Iris pigment epithelial cell (primary cell): Measurements from ENCODE around the gene MPHOSPH8.
"Not testable (repeated sequence)": the region's sequence is repeated elsewhere in the genome, so short reads cannot be mapped to it uniquely, and the experiment has no call there.

Source experiments
- DNase-seq: peaks from one replicate; pipeline ENCODE4 v3.0.0-alpha.2; 2011; ENCODE audit warnings: low read depth

The MPHOSPH8 gene

DNA sequence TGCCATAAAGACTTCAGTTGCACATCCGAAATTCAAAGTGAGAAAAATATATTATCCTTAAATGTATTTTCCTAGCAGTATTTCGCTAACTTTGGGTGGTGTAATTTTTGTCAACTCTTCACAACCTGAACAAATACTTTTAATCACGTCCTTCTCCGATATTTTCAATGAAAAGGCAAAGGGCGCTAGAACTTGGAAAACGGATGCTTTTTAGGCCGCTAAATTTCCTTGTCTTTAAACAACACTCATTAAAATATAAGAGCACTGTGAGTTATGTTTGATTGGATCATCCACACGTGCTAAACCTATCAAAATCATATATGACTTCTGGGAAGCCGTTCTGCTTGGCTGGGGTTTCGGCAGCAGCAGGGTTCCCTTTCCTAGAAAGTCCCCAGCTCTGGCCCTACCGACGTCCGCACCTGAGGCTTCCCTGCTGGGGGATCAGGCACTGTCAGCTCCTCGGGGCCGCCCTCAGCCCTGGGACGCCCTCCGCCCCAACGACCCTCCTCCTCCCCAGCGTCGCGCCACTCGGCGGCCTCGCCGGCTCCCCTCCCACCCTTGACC is 462 bp upstream of the MPHOSPH8 start:
- DNase-seq = no peak

DNA sequence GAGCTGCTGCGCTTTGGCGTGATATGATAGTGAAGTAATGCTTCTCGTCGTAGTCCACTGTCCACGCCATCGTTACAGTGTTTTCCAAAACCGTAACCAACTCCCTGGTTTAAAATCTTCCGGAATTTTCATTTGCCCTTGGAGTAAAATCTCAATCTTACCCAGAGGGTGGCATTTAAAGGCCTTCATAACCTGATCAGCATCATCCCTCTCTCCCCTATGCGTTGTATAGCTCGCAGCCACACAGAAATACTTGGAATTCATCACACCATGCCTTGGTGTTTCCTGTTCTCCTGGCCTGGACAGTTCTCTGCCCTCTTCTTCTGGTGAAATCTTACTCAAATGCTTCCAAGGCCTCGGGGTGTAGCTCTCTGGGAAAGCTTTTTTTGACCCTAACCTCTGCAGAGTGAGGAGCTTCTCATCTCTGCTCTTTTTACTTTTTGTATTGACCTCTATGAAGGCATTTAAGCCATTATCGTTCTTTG is 839 bp downstream of the MPHOSPH8 start:
- peak; percentile 58 for DNase-seq

DNA sequence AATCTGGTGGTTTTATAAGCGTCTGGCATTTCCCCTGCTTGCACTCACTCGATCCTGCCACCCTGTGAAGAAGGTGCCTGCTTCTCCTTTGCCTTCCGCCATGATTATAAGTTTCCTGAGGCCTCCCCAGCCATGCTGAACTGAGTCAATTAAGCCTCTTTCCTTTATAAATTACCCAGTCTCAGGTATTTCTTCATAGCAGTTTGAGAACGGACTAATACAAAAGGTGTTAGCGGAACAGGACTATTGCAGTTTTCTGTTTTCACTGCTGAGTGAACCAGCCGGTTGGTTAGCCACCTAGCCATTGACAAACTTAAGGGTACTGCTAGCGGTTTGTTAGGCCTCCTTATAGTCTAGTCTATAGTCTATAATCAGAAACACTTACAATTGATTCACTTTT is 2.5 kb downstream of the MPHOSPH8 start:
- DNase-seq = not testable (repeated sequence)

DNA sequence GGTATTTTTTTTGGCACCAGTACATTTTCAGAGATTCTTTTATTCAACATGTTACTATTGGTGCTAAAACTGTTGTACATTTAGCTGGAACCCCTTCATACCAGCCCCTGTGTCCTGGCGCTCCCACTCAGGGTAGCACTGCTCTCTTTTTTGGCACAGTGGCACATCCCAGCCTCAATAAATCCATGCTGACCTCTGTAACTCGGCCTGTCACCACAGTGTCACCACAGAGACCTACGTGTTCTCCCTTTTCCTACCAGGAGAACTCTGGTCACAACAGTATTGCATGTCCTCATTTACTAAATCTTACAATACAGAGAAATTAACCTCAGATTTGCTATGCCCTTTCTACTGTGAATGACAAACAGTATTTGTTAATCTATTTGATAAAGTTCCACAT is 10.2 kb downstream of the MPHOSPH8 start:
- no peak for DNase-seq

DNA sequence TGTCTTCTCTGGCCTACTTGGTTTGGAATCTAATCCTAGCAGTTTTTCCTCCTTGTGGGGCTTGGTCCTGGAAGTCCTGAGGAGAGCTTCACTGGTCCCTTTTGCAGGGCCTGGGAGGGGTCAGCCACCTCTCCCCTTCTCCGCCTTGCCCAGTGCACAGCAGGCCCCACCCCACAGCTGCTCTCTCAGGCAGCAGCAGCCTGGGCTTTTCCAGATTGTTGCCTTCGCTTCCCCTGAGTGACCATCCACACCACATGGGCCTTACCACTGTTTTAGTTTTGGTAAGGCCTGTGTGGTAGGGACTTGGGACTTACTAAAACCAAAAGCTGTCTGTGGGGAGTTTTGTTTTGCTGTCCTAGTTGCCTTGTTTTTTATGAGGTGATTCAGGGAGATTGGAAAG is 11.5 kb downstream of the MPHOSPH8 start:
- DNase-seq = no peak

DNA sequence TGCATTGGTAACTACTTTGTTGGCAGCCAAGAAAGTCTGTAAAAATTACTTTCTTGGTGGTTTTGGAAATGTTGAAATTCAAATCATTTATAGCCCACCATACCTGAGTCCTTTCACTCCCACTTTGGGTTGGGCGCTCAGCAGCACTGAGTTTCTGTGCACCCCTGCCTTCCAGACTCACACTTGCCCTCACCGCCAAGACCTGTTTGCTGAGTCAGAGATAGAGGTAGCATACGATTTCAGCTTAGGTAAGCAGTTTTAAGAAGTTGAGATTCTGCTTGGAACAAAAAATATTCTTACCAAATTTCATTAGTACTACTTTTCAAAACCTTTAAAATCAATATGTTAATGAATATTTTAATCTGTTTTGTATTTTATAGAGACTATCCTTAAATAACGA is 12.6 kb downstream of the MPHOSPH8 start:
- DNase-seq = no peak

DNA sequence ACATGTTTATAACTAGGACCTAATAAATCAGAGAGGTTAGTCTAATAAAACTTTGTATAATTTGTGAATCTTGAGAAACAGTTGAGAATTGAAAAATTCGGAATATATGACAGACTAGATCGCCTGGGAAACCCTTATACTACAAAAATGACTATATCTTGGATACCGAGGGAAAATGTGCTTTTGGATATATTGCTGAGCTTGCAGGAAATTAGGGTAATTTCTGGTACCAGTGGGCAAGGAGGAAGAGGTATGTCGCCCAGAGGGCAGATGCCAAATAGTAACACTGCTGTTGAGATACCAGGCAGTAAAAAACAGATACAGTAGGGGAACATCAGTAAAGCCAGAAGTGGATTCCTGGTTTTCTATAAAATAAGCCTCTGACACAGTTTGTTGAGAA is 17.3 kb downstream of the MPHOSPH8 start:
- DNase-seq = no peak

DNA sequence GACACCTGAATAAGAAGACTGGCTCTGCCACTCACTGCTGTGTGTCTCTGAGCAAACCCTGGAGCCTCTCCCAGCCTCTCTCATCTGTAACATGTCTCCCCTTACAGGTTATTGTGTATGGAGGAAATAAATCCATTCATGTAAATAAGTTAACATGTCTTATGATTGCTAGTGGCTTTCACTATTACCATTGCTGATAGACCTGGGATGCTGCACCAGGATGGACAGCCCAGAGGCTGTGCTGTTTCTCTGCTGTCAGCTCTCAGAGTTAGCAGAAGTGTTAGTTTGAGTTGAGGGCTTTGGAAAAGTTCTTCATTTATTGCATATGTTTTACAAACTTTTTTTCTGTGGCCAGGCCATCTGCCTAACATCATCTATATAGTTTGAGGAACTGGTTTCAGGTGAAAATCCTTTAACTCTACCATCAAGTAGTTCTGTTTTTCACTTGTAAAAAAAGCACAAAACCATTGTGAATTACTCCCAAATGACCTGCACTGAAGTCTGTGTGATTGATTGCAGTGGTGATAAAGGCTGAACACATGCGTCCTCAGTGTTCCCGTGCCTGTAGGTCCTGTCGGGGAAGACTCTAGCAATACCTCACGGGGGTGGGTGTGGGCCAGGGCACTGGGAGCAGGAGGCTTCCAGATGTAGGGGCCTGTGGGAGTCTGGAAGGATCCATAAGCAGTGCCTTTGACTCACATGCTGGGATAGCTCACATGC is 24.6 kb downstream of the MPHOSPH8 start:
- no peak for DNase-seq

DNA sequence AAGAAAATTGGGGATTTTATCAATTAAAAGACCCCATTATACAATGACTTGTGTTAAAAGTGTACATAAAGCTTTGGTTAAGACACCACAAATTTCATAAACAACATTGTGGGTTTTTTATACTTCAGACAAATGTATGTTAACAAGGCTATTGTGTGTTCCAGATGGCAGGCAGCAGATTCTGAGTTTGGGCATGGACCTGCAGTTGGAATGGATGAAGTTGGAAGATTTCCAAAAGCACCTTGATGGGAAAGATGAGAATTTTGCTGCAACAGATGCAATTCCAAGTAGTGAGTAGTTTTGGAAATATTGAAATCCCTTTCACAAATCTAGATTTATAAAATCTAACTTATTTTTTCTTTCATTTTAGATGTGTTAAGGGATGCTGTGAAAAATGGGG is 25.4 kb downstream of the MPHOSPH8 start:
- no peak for DNase-seq

DNA sequence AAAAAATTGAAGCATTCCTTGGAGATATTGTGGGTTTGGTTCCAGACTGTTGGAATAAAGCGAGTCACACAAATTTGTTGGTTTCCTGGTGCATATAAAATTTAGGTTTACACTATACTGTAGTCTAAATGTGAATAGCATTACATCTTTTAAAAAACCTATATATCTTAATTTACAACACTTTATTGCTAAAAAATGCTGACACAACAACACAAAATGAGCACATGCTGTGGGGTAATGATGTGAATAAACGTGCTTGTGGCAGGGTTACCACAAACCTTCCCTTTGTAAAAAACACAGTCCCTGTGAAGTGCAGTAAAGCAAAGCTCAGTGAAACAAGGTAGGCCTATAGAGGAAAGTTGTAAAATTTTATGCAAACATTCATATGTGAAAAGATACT is 27.7 kb downstream of the MPHOSPH8 start:
- no peak for DNase-seq

DNA sequence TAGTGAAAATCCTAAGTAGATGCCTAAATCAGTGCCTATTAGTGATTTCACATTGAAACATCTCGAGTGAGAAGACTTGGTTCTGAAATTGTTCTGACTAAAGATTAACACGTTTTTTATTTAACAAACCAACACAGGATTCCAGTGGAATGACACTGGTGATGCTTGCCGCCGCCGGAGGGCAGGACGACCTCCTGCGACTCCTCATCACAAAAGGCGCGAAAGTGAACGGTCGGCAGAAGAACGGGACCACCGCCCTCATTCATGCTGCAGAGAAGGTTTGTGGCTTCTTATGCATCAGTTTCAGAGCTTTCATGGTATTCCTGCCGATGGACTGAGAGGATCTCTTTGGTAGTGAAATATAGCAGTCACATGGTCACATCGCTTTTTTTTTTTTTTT is 28.1 kb downstream of the MPHOSPH8 start:
- no peak for DNase-seq

DNA sequence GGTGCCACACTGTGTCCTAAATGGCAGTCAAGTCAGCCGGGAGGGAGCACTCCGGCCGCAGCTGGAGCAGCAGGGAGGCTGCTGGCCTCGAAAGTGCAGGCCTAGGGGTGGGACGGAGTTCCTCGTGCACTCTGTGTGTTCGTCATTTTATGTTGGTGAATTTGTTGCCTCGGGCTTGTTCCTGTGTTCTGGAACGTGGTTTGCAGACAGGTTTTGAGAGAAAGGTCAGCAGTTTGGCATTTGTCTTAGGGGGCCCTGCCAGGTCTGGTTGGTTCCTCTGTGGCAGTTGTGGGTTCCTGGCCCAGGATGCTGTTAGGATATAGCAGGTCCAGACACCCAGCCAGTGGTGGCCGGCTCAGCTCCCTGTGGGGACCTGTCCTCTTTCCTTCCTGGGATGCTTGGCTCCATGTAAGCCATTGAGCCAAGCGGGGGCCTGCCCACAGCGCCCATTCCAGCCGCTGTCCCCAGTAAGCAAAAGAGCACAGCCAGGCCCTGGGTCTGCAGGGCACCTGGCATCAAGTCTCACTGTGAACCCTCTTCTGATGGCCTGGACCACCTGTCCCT is 30.0 kb downstream of the MPHOSPH8 start:
- DNase-seq = no peak

DNA sequence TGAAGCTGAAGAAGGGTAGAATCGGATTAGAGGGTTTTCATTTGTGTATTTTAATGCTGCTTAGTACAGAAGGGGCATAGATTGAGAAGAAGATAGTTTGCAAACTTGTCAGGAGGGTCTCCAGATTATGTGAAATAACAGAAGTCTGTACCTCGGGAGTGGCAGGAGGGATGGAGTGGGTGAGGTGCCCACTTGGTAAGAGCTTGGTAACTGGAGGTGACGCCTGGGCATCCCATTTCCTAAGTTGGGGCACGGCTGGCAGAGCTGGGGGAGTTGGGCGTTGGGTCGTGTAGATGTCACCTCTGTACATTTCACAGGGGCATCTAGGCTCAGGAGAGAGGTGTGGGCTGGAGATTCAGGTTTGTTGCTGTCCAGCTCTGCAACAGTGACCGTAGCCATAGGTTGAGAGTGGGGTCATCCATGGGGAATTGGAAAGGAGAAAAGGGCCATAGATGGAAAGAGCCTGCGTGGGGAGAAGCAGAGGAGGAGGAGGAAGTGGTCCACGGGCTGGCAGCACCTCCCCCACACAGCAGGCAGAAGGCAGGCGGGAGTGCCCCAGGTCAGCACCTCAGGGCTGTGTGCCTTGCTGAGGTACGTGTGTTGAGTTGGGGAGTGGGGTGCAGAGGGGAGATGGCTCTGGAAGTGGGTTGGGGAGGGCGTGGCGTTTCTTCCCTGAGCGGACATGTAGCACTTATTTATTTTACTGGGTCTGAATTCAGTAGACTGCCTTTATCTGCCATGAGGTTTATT is 31.2 kb downstream of the MPHOSPH8 start:
- no peak for DNase-seq

DNA sequence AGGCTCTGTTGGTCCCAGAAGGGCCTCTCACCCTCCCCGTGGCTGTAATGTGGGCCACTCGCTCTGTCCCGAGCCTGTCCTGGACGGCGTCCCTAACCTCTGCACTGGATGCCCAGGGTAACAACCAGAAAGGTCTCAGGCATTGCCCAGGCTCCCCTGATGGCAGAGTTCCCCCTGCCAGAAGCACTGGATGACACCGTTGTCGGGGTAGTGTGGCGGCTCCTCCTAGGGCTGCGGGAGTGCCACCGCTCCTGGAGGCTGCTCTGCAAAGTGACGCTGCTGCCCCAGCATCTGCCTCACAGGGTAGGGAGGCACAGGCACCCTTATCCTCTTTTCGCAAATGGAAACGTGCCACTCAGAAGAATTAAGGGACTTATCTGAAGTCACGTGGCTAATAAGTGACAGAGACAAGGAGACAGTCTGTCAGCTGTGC is 32.0 kb downstream of the MPHOSPH8 start:
- DNase-seq = no peak

DNA sequence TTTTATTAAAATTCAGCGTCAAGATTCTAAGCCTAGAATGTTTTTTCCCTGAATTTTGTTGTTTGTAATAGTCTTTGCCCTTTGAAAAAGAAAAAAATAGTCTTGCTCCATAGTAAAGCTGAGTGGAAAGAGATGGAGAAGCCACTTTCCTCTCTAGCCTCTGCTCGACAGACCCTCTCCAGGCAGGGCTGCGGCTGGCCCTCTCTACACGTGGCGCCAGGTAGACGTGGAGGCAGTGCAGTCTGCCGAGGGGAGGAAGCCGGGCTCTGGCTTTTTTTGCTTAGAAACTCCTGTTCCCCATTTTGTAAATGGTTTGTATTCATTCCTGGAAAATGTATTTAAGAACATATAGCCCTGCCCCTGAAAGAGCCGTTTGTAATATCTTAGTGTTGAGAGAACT is 35.3 kb downstream of the MPHOSPH8 start:
- DNase-seq = no peak

DNA sequence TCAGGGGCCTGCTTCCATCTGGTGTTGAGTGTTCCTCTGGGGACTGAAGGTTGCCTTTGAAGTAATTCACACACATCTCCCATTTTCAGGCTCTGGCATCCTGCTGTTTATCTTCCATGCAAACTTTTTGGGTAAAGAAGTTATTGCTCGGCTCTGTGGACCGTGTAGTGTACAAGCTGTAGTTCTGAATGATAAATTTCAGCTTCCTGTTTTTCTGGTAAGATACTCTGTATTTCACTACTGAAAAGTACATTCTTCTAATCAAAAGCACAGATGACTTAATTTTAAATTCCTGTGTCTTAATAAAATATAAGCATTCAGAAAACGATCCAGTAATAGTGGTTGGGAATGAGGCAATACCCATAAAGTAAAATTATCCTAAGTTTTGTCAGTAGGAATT is 36.7 kb downstream of the MPHOSPH8 start:
- DNase-seq = no peak

DNA sequence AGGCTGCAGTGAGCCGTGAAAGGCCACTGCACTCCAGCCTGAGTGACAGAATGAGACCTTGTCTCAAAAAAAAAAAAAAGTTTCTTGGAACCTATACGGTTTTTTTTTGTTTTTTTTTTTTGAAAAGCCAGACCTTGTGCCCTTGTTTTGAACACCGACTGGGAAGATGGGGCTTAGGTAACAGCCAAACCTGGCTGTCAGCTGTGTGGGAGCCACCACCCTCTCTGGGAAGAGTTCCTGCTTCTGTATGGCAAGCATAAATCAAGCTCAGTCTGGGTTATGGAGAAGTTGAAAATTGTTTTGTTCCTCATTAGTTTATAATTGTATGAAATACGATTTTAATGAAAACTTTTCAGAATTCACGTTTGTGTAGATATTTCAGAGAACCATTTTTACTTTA is 39.5 kb downstream of the MPHOSPH8 start:
- no peak for DNase-seq

DNA sequence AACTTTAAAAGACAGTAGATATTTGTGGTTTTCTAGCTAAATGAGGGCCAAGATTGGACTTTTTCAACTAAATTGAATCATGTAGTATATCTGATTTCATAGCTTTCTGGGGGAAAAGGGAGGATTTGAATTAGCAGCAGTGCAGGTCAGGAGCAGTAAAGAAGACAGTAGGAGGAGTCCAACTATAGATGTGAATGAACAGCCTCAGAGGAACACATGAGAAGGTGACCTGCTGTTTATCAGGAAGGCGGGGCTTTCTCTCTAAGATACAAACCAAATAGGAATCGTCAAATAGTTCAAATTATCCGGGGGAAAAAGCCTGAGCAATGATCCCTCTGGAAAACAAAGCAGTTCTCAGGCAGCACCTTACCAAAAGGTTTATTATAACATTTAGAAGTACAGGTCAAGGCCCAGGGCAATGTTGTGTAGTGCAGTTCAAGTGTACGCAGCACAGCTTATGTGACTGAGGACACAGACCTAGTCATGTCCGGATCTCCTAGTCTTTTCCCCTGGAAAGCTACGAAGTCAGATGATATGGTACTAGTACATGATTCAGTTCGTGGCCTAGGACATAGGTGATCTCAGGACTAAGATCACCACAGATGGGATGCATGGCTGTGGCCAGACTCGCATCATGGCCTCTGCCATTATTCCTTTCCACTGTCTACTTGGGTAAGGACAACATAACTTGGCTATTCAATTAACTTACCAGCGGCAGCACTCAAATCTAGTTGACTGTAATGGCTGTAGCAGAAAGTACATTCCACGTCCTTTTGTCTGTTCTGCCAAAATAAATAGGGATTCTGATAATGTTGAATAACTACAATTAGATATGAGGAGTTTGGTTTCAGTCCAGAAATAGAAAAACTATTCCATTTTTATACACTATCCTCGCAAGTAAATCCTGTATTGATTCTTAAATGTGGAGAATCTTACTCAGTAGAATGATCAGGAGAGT is 40.3 kb downstream of the MPHOSPH8 start:
- DNase-seq = no peak

DNA sequence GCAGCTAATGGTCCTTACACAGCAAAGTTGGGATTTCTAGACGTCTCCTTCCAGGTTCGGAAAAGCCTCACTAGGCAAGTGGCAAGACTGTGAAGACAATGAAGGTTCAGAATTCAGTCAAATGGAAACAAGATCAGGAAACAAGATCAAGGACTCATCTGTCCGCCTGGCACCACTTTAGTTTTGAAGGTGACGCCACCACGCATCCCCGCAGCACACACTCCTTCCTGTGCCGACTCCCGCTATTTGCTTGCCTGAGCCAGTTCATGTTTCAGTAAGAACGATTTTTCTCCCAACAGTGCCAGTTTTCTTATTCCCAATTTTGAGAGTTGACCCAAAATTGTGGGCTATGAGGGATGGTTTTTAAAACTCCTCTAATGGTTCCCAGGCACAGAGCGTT is 41.4 kb downstream of the MPHOSPH8 start:
- no peak for DNase-seq

DNA sequence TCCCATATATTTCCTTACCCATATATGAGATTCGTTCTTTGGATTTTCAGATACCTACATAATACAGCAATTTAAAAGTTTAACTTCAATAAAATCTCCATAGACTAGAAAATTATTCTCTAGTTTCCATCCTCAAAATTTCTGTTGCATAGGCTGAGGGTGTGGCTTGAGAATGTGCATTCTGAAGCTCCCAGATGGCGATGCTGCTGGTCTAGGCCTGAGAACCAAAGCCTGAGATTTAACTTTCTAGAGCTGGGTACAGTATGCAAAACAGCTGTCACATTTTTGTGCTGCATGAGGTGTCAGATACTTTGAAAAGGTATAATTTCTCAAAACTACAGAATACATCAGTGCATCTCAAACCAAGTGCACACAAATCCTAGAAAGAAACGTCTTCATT is 42.7 kb downstream of the MPHOSPH8 start:
- no peak for DNase-seq

DNA sequence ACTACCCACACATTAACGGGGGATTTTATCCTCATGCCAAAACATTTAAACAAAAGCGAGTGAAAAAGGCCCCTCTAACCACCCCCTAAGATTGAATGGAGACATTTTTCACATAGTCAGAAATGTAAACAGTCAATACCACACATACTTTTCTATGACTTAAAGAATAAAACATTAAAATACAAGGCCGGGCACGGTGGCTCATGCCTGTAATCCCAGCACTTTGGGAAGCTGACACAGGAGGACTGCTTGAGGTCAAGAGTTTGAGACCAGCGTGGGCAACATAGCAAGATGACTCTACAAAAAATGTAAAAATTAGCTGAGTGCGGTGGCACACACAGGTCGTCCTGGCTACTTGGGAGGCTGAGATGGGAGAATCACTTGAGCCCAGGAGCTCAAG is 47.3 kb downstream of the MPHOSPH8 start:
- peak; percentile 74 for DNase-seq

DNA sequence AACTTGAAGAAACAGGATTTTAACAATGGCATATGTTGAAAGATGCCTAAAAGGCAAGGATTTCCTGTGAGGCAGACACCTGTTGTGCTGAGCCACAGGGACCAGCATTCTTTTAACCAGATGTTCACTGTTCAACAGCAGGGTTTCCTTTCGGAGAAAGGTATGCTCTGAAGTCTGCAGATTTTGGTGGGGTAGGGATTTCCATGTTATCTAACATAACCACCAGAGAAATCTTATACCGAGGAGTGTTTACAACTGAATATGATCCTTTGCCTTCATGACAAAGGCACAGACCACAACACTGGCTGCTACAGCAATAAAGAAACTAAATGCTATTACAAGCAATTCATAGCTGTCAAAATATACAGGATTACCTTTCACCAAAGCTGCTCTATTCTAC is 48.1 kb downstream of the MPHOSPH8 start:
- DNase-seq = peak; percentile 42
